H1 (cell line): Measurements from ENCODE around the gene KRTAP10-8. TPM values are rescaled to one million over a fixed set of nuclear protein-coding genes. Genes with fewer than 3 reads are reported as not detected.

Experiments
- CBX5 ChIP-seq: fragments of 300-800, 300-1000 bp; sonication (generic); IDR thresholded peaks from 2 replicates; pipeline ENCODE4 v1.7.1; 2016; ENCODE audit warnings: antibody characterized with exemption, low read length, low read depth
- EZH2 ChIP-seq: fragments of 200-600 bp; sonication (generic); IDR thresholded peaks from 2 replicates; pipeline ENCODE4 v1.7.1; 2012; ENCODE audit warnings: low read depth, mild to moderate bottlenecking, moderate library complexity, low read length, inconsistent platforms; ENCODE audit not compliant: severe bottlenecking
- JUN ChIP-seq: IDR thresholded peaks from 2 replicates; pipeline ENCODE4 v1.6.1; 2011; ENCODE audit warnings: low read depth, mild to moderate bottlenecking, improper control_type of control experiment, low read length
- JUND ChIP-seq: IDR thresholded peaks from 2 replicates; pipeline ENCODE4 v1.6.1; 2011; ENCODE audit warnings: mild to moderate bottlenecking, improper control_type of control experiment, low read length
- KDM4A ChIP-seq: IDR thresholded peaks from one replicate; pipeline ENCODE4 v1.7.1; 2012; ENCODE audit warnings: low read depth, mild to moderate bottlenecking, moderate library complexity, low read length, inconsistent platforms; ENCODE audit not compliant: severe bottlenecking
- RXRA ChIP-seq: IDR thresholded peaks from 2 replicates; pipeline ENCODE4 v1.6.1; 2011; ENCODE audit warnings: low read depth, mild to moderate bottlenecking, low read length, moderate library complexity; ENCODE audit not compliant: insufficient read depth
- SIN3A ChIP-seq, 2 experiments: IDR thresholded peaks in 1 of 2; conservative IDR thresholded peaks in 1 of 2; 2 replicates each; pipeline ENCODE4 v1.6.1; 2011 to 2012; ENCODE audit warnings: low read length in 2 of 2, improper control_type of control experiment in 1 of 2, low read depth in 1 of 2, mild to moderate bottlenecking in 1 of 2
- SP2 ChIP-seq: IDR thresholded peaks from 2 replicates; pipeline ENCODE4 v1.6.1; 2012; ENCODE audit warnings: mild to moderate bottlenecking, low read length, inconsistent platforms
- SUZ12 ChIP-seq: fragments of 200-600 bp; sonication (generic); IDR thresholded peaks from 2 replicates; pipeline ENCODE4 v1.6.1; 2012; ENCODE audit warnings: mild to moderate bottlenecking, inconsistent platforms, low read length, moderate library complexity, mixed read lengths
- polyA plus RNA-seq, 7 experiments: library from polyadenylated mRNA; depleted of rRNA in 3 of 7; stranded (reverse) in 5 of 7; unstranded in 2 of 7; fragments of >200 nt in 5 of 7; fragments of 200-250 nt in 2 of 7; gene quantifications; 1 replicate in 5 of 7; 2 replicates in 1 of 7; 4 replicates in 1 of 7; pipeline versions ENCODE4 v1.2.1 to v1.2.3, GENCODE V29; 2011 to 2013; ENCODE audit warnings: missing spikeins in 2 of 7, mixed read lengths in 2 of 7
- total RNA-seq: library from RNA; stranded (reverse); fragmentation: NEBNext Ultra II Directional; extraction: Animal tissue kit (Norgen Biotek cat#: 25700); gene quantifications from 2 replicates; pipeline ENCODE4 v1.2.1, GENCODE V29; 2021

KRTAP10-8 gene
- total and polyA plus RNA-seq, 2 of the 8 experiments (the other 6 are each of a cell fraction or from before 2014, with no cell fraction given) = not detected

- TF ChIP-seq SUZ12 (no peak), SIN3A (conservative IDR thresholded peaks at IDR 0.05 in 1 of 2, IDR thresholded peaks at IDR 0.05 in 1 of 2; ENCODE audit: low read depth in 1 of 2, low read length in 2 of 2) (no peak), JUN (no peak), CBX5 (no peak), KDM4A (no peak), JUND (no peak), EZH2 (no peak), RXRA (no peak), SP2 (no peak)
Measured at GRCh38 chr21:44650265-44650972, 38.5 kb downstream of the KRTAP10-8 start (continued).
